Activated T-helper 1 cell treated with anti-CD3 and anti-CD28 coated beads, Interleukin-12 subunit alpha, Interleukin-12 subunit beta, Interleukin-2, Interleukin-4 antibody, amounts not matched to agents 30 ng/mL and 10 ng/mL and 1 ng/mL, durations not matched to agents 14 hours and 24 hours and 36 hours (primary cell): Measurements from ENCODE around the gene NKX6-1. TPM values are rescaled to one million over a fixed set of nuclear protein-coding genes. Genes with fewer than 3 reads are reported as not detected.

Experiments
- DNase-seq: peaks from one replicate; pipeline ENCODE4 v3.0.0; 2021; ENCODE audit warnings: low spot score
- H3K27ac Mint-ChIP-seq: one replicate; pipeline ENCODE4 v1.8.0; 2021; ENCODE audit warnings: mild to moderate bottlenecking, mixed read lengths
- H3K27me3 Mint-ChIP-seq: one replicate; pipeline ENCODE4 v1.8.0; 2022; ENCODE audit warnings: mild to moderate bottlenecking, moderate library complexity, mixed read lengths; ENCODE audit not compliant: insufficient read depth
- H3K36me3 Mint-ChIP-seq: one replicate; pipeline ENCODE4 v1.8.0; 2021; ENCODE audit warnings: low read depth, mixed read lengths
- H3K4me1 Mint-ChIP-seq: one replicate; pipeline ENCODE4 v1.8.0; 2021; ENCODE audit warnings: low read depth, mixed read lengths
- H3K4me3 Mint-ChIP-seq: one replicate; pipeline ENCODE4 v1.8.0; 2021; ENCODE audit warnings: mild to moderate bottlenecking, moderate library complexity, mixed read lengths
- H3K9me3 Mint-ChIP-seq: one replicate; pipeline ENCODE4 v1.8.0; 2021; ENCODE audit warnings: mixed read lengths
- intact Hi-C: fragments of 100-400 bp; cut with micrococcal nuclease; formaldehyde crosslinking; loops from one replicate; pipeline ENCODE4 v1.15.1; 2024
- total RNA-seq: library from RNA; stranded (reverse); gene quantifications from 2 replicates; pipeline ENCODE4 v1.2.3, GENCODE V29; 2022

Gene NKX6-1
- total RNA-seq, 1 donor from 2014 or later: not detected

DNA sequence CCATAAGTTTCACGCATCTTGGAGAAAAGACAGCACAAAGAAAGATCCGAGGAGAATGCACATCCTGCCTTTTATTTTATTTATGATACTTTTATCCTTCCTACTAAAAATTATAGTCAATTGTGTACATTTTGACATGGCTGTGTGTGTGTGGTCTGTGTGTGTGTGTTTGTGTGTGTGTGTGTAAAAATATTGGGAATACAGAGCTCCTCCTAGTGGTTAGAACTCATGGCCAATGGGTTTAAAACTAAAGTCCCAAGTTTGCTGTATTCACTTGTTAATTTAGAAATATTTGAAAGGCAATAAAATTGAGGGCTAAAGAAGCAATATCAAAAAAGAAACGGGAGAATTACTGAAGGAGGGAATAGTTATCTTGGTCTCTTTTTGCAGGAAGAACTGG is 47.5 kb downstream of the NKX6-1 start:
- intact Hi-C loops: no loop called here

DNA sequence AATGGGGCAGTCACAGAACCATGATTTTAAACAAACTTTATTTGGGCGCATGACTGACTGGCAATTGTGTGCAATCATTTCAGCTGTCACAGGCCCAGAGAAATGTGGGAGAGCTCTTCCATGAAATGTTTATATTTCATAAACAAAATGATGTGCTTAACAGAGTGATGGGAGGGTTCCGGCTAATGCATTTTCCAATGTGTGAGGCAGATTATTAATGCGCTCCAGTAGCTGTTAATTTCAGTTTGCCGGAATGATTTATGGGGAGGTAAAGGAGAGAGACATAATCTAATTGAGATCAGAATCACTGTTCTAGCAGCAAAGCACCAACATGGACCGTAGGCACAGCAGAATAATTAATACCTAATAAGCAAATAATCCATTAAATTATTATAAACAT is 55.6 kb downstream of the NKX6-1 start:
- Mint-ChIP-seq H3K9me3 (no peaks in the 10 kb centered on the region), H3K4me3 (no peak overlapping the region), H3K36me3 (no peaks in the 10 kb centered on the region), H3K4me1 (no peaks in the 10 kb centered on the region), H3K27ac (no peak overlapping the region), H3K27me3 (peaks cover 1% of the 10 kb centered on the region)
- no peak for DNase-seq
- intact Hi-C loops: no loop called here

More for the DNA sequence above, 47.5 kb downstream of the NKX6-1 start:
- DNase-seq: no peak
- Mint-ChIP-seq H3K27me3 (no peaks in the 10 kb centered on the region), H3K9me3 (no peaks in the 10 kb centered on the region), H3K36me3 (no peaks in the 10 kb centered on the region), H3K4me3 (no peak overlapping the region), H3K27ac (no peak overlapping the region), H3K4me1 (no peaks in the 10 kb centered on the region)

DNA sequence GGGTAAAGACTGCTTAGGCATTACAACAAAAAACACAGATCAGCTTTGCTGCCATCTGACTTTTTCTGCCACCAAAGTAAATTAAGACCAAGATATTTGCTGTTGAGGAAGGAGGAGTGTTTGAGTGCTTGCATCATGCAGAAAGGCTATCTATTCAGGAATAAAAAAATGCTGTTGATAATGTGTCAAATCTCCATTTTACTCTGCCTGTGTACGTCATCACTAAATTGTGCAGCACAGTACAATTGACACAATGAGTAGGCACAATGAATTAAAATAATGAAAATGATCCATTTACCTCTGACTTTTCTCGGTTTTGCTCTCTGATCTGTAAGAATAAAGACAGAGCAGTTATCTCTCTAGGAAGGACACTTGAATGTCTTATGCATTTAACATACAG is 56.3 kb downstream of the NKX6-1 start:
- Mint-ChIP-seq H3K27ac (no peak overlapping the region), H3K27me3 (peaks cover 1% of the 10 kb centered on the region), H3K9me3 (no peaks in the 10 kb centered on the region), H3K36me3 (no peaks in the 10 kb centered on the region), H3K4me3 (no peak overlapping the region), H3K4me1 (no peaks in the 10 kb centered on the region)
- intact Hi-C loops: no loop called here
- DNase-seq: no peak

Other genes with a start within 250 kb of the NKX6-1 start
- gene CDS1, start 83.8 kb upstream of the NKX6-1 start, total RNA-seq: not detected in 2 replicates